GM23248 (cell line): ENCODE measurements around the gene PRKAR1B. TPM values are rescaled to one million over a fixed set of nuclear protein-coding genes. Genes with fewer than 3 reads are reported as not detected.

ENCODE experiments used
- DNase-seq: peaks from one replicate; pipeline ENCODE4 v3.0.0-alpha.2; 2015
- H2AFZ ChIP-seq: fragments of 200-600 bp; sonication (generic); 2 replicates; pipeline ENCODE4 v1.6.1; 2016; ENCODE audit warnings: antibody characterized with exemption
- H3F3A ChIP-seq: fragments of 200-600 bp; sonication (generic); 2 replicates; pipeline ENCODE4 v1.6.1; 2016; ENCODE audit warnings: mild to moderate bottlenecking, antibody characterized with exemption, mixed run types; ENCODE audit not compliant: insufficient read depth
- H3K27ac ChIP-seq: fragments of 200-600 bp; sonication (generic); 2 replicates; pipeline ENCODE4 v1.5.1; 2016; ENCODE audit warnings: mild to moderate bottlenecking
- H3K27me3 ChIP-seq: fragments of 200-600 bp; sonication (generic); replicated peaks from 2 replicates; pipeline ENCODE4 v1.6.1; 2016; ENCODE audit warnings: mild to moderate bottlenecking; ENCODE audit not compliant: insufficient read depth
- H3K36me3 ChIP-seq: fragments of 200-600 bp; sonication (generic); 2 replicates; pipeline ENCODE4 v1.6.1; 2016; ENCODE audit warnings: low read depth, mild to moderate bottlenecking
- H3K4me1 ChIP-seq: fragments of 200-600 bp; sonication (generic); 2 replicates; pipeline ENCODE4 v1.6.1; 2016; ENCODE audit warnings: mild to moderate bottlenecking; ENCODE audit not compliant: insufficient read depth
- H3K4me2 ChIP-seq: fragments of 200-600 bp; sonication (generic); one replicate; pipeline ENCODE4 v1.6.1; 2016; ENCODE audit warnings: mild to moderate bottlenecking; ENCODE audit not compliant: unreplicated experiment
- H3K4me3 ChIP-seq: fragments of 200-600 bp; sonication (generic); 2 replicates; pipeline ENCODE4 v1.5.1; 2016; ENCODE audit warnings: mild to moderate bottlenecking
- H3K79me2 ChIP-seq: fragments of 200-600 bp; sonication (generic); 2 replicates; pipeline ENCODE4 v1.6.1; 2016; ENCODE audit warnings: mild to moderate bottlenecking; ENCODE audit not compliant: insufficient read depth
- H3K9ac ChIP-seq: fragments of 200-600 bp; sonication (generic); 2 replicates; pipeline ENCODE4 v1.6.1; 2016; ENCODE audit warnings: mild to moderate bottlenecking
- H3K9me2 ChIP-seq: fragments of 200-600 bp; sonication (generic); 2 replicates; pipeline ENCODE4 v1.6.1; 2016; ENCODE audit warnings: mixed run types, mild to moderate bottlenecking, moderate library complexity; ENCODE audit not compliant: insufficient read depth
- H3K9me3 ChIP-seq: fragments of 200-600 bp; sonication (generic); one replicate; pipeline ENCODE4 v1.6.1; 2017; ENCODE audit warnings: low read depth
- H4K20me1 ChIP-seq: fragments of 200-600 bp; sonication (generic); 2 replicates; pipeline ENCODE4 v1.6.0; 2016; ENCODE audit not compliant: insufficient read depth
- EZH2 ChIP-seq: fragments of 200-600 bp; sonication (generic); IDR thresholded peaks from 2 replicates; pipeline ENCODE4 v1.6.1; 2018; ENCODE audit warnings: antibody characterized with exemption, mild to moderate bottlenecking; ENCODE audit not compliant: insufficient read depth, poor library complexity, severe bottlenecking
- EZH2phosphoT487 ChIP-seq: fragments of 200-600 bp; sonication (generic); IDR thresholded peaks from 2 replicates; pipeline ENCODE4 v1.6.1; 2018; ENCODE audit warnings: antibody characterized with exemption, moderate library complexity, mild to moderate bottlenecking, low read depth; ENCODE audit not compliant: insufficient read depth
- WGBS, 2 experiments: methylation state at CpG; one replicate each; pipeline ENCODE4 v1.1.6; 2015 to 2017; ENCODE audit warnings: low lambda C conversion rate in 2 of 2, low coverage in 1 of 2; ENCODE audit errors: missing lambda C conversion rate in 2 of 2; 5-methylcytosine and 5-hydroxymethylcytosine counted together
- in situ Hi-C: fragments of 300-500 bp; cut with MboI; formaldehyde crosslinking; loops from 2 replicates; pipeline ENCODE4 v1.15.0; 2020
- polyA plus RNA-seq: library from polyadenylated mRNA; unstranded; fragments of >200 nt; fragmentation: Nextera tagmentation; extraction: Ambion mirVana; gene quantifications from 2 replicates; pipeline ENCODE4 v1.2.1, GENCODE V29; 2016
- total RNA-seq: library from RNA; depleted of rRNA; stranded (reverse); fragments of >200 nt; shearing (Covaris generic); gene quantifications from 2 replicates; pipeline ENCODE4 v1.2.3, GENCODE V29; 2014

Gene PRKAR1B
- total and polyA plus RNA-seq, 2 experiments from 2014 or later: 10.2 to 12.9 TPM

GRCh38 chr7:630539-630938, 96.5 kb downstream of the PRKAR1B start:
- Histone ChIP-seq H3K9me3 (no peaks in the 10 kb centered on the region), H3K36me3 (no peaks in the 10 kb centered on the region), H3K9ac (no peak overlapping the region), H3K27ac (no peak overlapping the region), H3F3A (no peaks in the 10 kb centered on the region), H3K4me2 (no peak overlapping the region), H3K4me3 (no peak overlapping the region), H2AFZ (no peak overlapping the region), H3K4me1 (no peaks in the 10 kb centered on the region), H3K27me3 (no peaks in the 10 kb centered on the region), H3K79me2 (no peaks in the 10 kb centered on the region), H3K9me2 (no peaks in the 10 kb centered on the region), H4K20me1 (no peaks in the 10 kb centered on the region)
- TF ChIP-seq EZH2phosphoT487 (no peak), EZH2 (no peak)
- in situ Hi-C loops: no loop called here
- DNase-seq: no peak
- 47 to 61% methylated on average over 5 of the region's 5 CpGs for WGBS, 2 experiments

- no peak overlapping the region for H3K9ac ChIP-seq
- no peak for TF ChIP-seq EZH2
- no peak for TF ChIP-seq EZH2phosphoT487
- no peak overlapping the region for H3K27ac ChIP-seq
- H3K4me3 ChIP-seq: no peak overlapping the region
- WGBS, 2 experiments: 83 to 85% methylated on average over 12 of the region's 12 CpGs
- in situ Hi-C loops: no loop called here
- DNase-seq: no peak
- no peak overlapping the region for H3K4me2 ChIP-seq
- H3K9me3 ChIP-seq: no peaks in the 10 kb centered on the region
- H4K20me1 ChIP-seq: no peaks in the 10 kb centered on the region
- H2AFZ ChIP-seq: no peak overlapping the region
- no peaks in the 10 kb centered on the region for H3K27me3 ChIP-seq
- no peaks in the 10 kb centered on the region for H3K9me2 ChIP-seq
- H3K79me2 ChIP-seq: no peaks in the 10 kb centered on the region
- H3K4me1 ChIP-seq: no peaks in the 10 kb centered on the region
- no peaks in the 10 kb centered on the region for H3K36me3 ChIP-seq
- H3F3A ChIP-seq: no peaks in the 10 kb centered on the region
These were observed 97.0 kb downstream of the PRKAR1B start for GRCh38 chr7:630111-630511.

- no peak for DNase-seq
- Histone ChIP-seq H3K36me3 (no peaks in the 10 kb centered on the region), H3K27me3 (no peaks in the 10 kb centered on the region), H3K4me3 (no peak overlapping the region), H3K79me2 (no peaks in the 10 kb centered on the region), H3K9me2 (no peaks in the 10 kb centered on the region), H3K9me3 (no peaks in the 10 kb centered on the region), H3K4me1 (no peaks in the 10 kb centered on the region), H4K20me1 (no peaks in the 10 kb centered on the region), H3F3A (no peaks in the 10 kb centered on the region), H3K27ac (no peak overlapping the region), H3K9ac (no peak overlapping the region), H2AFZ (no peak overlapping the region), H3K4me2 (no peak overlapping the region)
- 90 to 92% methylated on average over 10 to 19 of the region's 19 CpGs for WGBS, 2 experiments
- TF ChIP-seq EZH2 (no peak), EZH2phosphoT487 (no peak)
- in situ Hi-C loops: no loop called here
These were observed 98.3 kb downstream of the PRKAR1B start for GRCh38 chr7:628826-629225.

GRCh38 chr7:628402-628763, 98.7 kb downstream of the PRKAR1B start:
- Histone ChIP-seq H2AFZ (no peak overlapping the region), H3F3A (no peaks in the 10 kb centered on the region), H3K4me3 (no peak overlapping the region), H3K4me2 (no peak overlapping the region), H3K4me1 (no peaks in the 10 kb centered on the region), H3K27me3 (no peaks in the 10 kb centered on the region), H3K27ac (no peak overlapping the region), H3K9me2 (no peaks in the 10 kb centered on the region), H3K9ac (no peak overlapping the region), H3K9me3 (no peaks in the 10 kb centered on the region), H3K36me3 (no peaks in the 10 kb centered on the region), H3K79me2 (no peaks in the 10 kb centered on the region), H4K20me1 (no peaks in the 10 kb centered on the region)
- in situ Hi-C loops: no loop called here
- no peak for TF ChIP-seq EZH2phosphoT487
- no peak for TF ChIP-seq EZH2
- 84 to 88% methylated on average over 13 of the region's 13 CpGs for WGBS, 2 experiments
- no peak for DNase-seq
